NCI-H146 (cell line): ENCODE measurements around the gene ZDHHC14.

Source experiments
- DNase-seq: peaks from one replicate; lab custom pipeline; 2025; lab: John Stamatoyannopoulos, UW

Gene ZDHHC14

GRCh38 chr6:157534134-157534871, 153.3 kb downstream of the ZDHHC14 start:
- DNase-seq: no peak

- no peak for DNase-seq
Measured at GRCh38 chr6:157534977-157535339, 154.0 kb downstream of the ZDHHC14 start.

- no peak for DNase-seq
Measured at GRCh38 chr6:157535340-157536222, 154.6 kb downstream of the ZDHHC14 start.

- DNase-seq: no peak
Measured at GRCh38 chr6:157536223-157536545, 155.2 kb downstream of the ZDHHC14 start.

GRCh38 chr6:157537556-157537955, 156.6 kb downstream of the ZDHHC14 start:
- no peak for DNase-seq

GRCh38 chr6:157538168-157538567, 157.2 kb downstream of the ZDHHC14 start:
- DNase-seq: no peak

- no peak for DNase-seq
Measured at GRCh38 chr6:157538698-157539097, 157.7 kb downstream of the ZDHHC14 start.

- DNase-seq: no peak
Measured at GRCh38 chr6:157539421-157539822, 158.4 kb downstream of the ZDHHC14 start.

GRCh38 chr6:157539900-157540752, 159.1 kb downstream of the ZDHHC14 start:
- DNase-seq: no peak

- DNase-seq: no peak
Measured at GRCh38 chr6:157541618-157542413, 160.8 kb downstream of the ZDHHC14 start.

- DNase-seq: no peak
Measured at GRCh38 chr6:157542414-157543160, 161.6 kb downstream of the ZDHHC14 start.

GRCh38 chr6:157546321-157546720, 165.3 kb downstream of the ZDHHC14 start:
- DNase-seq: no peak

- DNase-seq: no peak
Measured at GRCh38 chr6:157547112-157547511, 166.1 kb downstream of the ZDHHC14 start.

GRCh38 chr6:157548635-157549467, 167.9 kb downstream of the ZDHHC14 start:
- DNase-seq: no peak

GRCh38 chr6:157549468-157549745, 168.4 kb downstream of the ZDHHC14 start:
- no peak for DNase-seq

GRCh38 chr6:157550114-157550989, 169.4 kb downstream of the ZDHHC14 start:
- DNase-seq: no peak

- DNase-seq: no peak
Measured at GRCh38 chr6:157551041-157551832, 170.2 kb downstream of the ZDHHC14 start.

GRCh38 chr6:157552081-157552747, 171.2 kb downstream of the ZDHHC14 start:
- DNase-seq: peak; percentile 18
